Measurements from ENCODE around the gene TRPV3.
"Not testable (repeated sequence)": the region's sequence is repeated elsewhere in the genome, so short reads cannot be mapped to it uniquely, and the experiment has no call there.

TRPV3 gene

GRCh38 chr17:3524024-3524423, 33.6 kb downstream of the TRPV3 start:
- DNase-seq (ENCODE audit: low spot score), result no peak

GRCh38 chr17:3519472-3519871, 38.1 kb downstream of the TRPV3 start:
- DNase-seq (ENCODE audit: low spot score), result not testable (repeated sequence)

GRCh38 chr17:3514873-3515272, 42.7 kb downstream of the TRPV3 start:
- DNase-seq (ENCODE audit: low spot score), result no peak

- DNase-seq (ENCODE audit: low spot score), result not testable (repeated sequence)
These were observed 43.4 kb downstream of the TRPV3 start for GRCh38 chr17:3514167-3514566.

GRCh38 chr17:3513305-3514035, 44.1 kb downstream of the TRPV3 start:
- DNase-seq (ENCODE audit: low spot score), result no peak

- DNase-seq (ENCODE audit: low spot score), result peak; percentile 95
These were observed 45.0 kb downstream of the TRPV3 start for GRCh38 chr17:3512505-3513171.

GRCh38 chr17:3511852-3512504, 45.6 kb downstream of the TRPV3 start:
- DNase-seq (ENCODE audit: low spot score), result no peak

- DNase-seq (ENCODE audit: low spot score), result no peak
These were observed 47.5 kb downstream of the TRPV3 start for GRCh38 chr17:3510090-3510489.

- DNase-seq (ENCODE audit: low spot score), result no peak
These were observed 49.7 kb downstream of the TRPV3 start for GRCh38 chr17:3507869-3508268.

- DNase-seq (ENCODE audit: low spot score), result no peak
These were observed 50.5 kb downstream of the TRPV3 start for GRCh38 chr17:3507071-3507470.

GRCh38 chr17:3506054-3506453, 51.6 kb downstream of the TRPV3 start:
- DNase-seq (ENCODE audit: low spot score), result no peak

GRCh38 chr17:3505008-3505407, 52.6 kb downstream of the TRPV3 start:
- DNase-seq (ENCODE audit: low spot score), result no peak

GRCh38 chr17:3503285-3503684, 54.3 kb downstream of the TRPV3 start:
- DNase-seq (ENCODE audit: low spot score), result no peak

- DNase-seq (ENCODE audit: low spot score), result peak; percentile 93
These were observed 55.1 kb downstream of the TRPV3 start for GRCh38 chr17:3502466-3502865.

GRCh38 chr17:3501344-3501743, 56.3 kb downstream of the TRPV3 start:
- DNase-seq (ENCODE audit: low spot score), result no peak

GRCh38 chr17:3497101-3497500, 60.5 kb downstream of the TRPV3 start:
- DNase-seq (ENCODE audit: low spot score), result no peak

- no peak for DNase-seq (ENCODE audit: low spot score)
These were observed 72.0 kb downstream of the TRPV3 start for GRCh38 chr17:3485481-3486068.

- no peak for DNase-seq (ENCODE audit: low spot score)
These were observed 74.8 kb downstream of the TRPV3 start for GRCh38 chr17:3482852-3483251.

- no peak for DNase-seq (ENCODE audit: low spot score)
These were observed 77.6 kb downstream of the TRPV3 start for GRCh38 chr17:3479988-3480387.

GRCh38 chr17:3475812-3476610, 81.6 kb downstream of the TRPV3 start, which contains the start of gene ASPA:
ASPA (plus strand) TSS chr17:3475997; CDS start chr17:3476160, 163 bp downstream.
- peak; percentile 82 for DNase-seq (ENCODE audit: low spot score)

- DNase-seq (ENCODE audit: low spot score), result peak; percentile 66
These were observed 82.3 kb downstream of the TRPV3 start for GRCh38 chr17:3475251-3475685.

- DNase-seq (ENCODE audit: low spot score), result peak; percentile 40
These were observed 83.4 kb downstream of the TRPV3 start for GRCh38 chr17:3474212-3474611.
